H1 (cell line): ENCODE data around the gene INPP4B. TPM values are rescaled to one million over a fixed set of nuclear protein-coding genes. Genes with fewer than 3 reads are reported as not detected.

Source experiments
- CHD2 ChIP-seq: IDR thresholded peaks from 2 replicates; pipeline ENCODE4 v1.6.1; 2012; ENCODE audit warnings: low read length, improper control_type of control experiment
- E2F6 ChIP-seq: IDR thresholded peaks from 2 replicates; pipeline ENCODE4 v1.6.1; 2012; ENCODE audit warnings: inconsistent platforms
- HDAC2 ChIP-seq, 2 experiments: fragments of 300-600 bp in 1 of 2; sonication (generic) in 1 of 2; IDR thresholded peaks; 2 replicates each; pipeline ENCODE4 v1.6.1; 2011 to 2012; ENCODE audit warnings: low read depth in 2 of 2, low read length in 2 of 2, mild to moderate bottlenecking in 2 of 2, moderate library complexity in 2 of 2, borderline replicate concordance in 1 of 2, inconsistent platforms in 1 of 2
- JUN ChIP-seq: IDR thresholded peaks from 2 replicates; pipeline ENCODE4 v1.6.1; 2011; ENCODE audit warnings: low read depth, mild to moderate bottlenecking, improper control_type of control experiment, low read length
- KDM1A ChIP-seq: fragments of 200-600, 300-600 bp; sonication (generic); IDR thresholded peaks from 2 replicates; pipeline ENCODE4 v1.7.1; 2016; ENCODE audit warnings: mild to moderate bottlenecking, low read length, borderline replicate concordance
- TCF12 ChIP-seq: IDR thresholded peaks from 2 replicates; pipeline ENCODE4 v1.6.1; 2011; ENCODE audit warnings: low read depth, mild to moderate bottlenecking, low read length
- YY1 ChIP-seq: IDR thresholded peaks from 2 replicates; pipeline ENCODE4 v1.6.1; 2011; ENCODE audit warnings: low read depth, mild to moderate bottlenecking, low read length
- polyA plus RNA-seq, 7 experiments: library from polyadenylated mRNA; depleted of rRNA in 3 of 7; stranded (reverse) in 5 of 7; unstranded in 2 of 7; fragments of >200 nt in 5 of 7; fragments of 200-250 nt in 2 of 7; gene quantifications; 1 replicate in 5 of 7; 2 replicates in 1 of 7; 4 replicates in 1 of 7; pipeline versions ENCODE4 v1.2.1 to v1.2.3, GENCODE V29; 2011 to 2013; ENCODE audit warnings: missing spikeins in 2 of 7, mixed read lengths in 2 of 7
- total RNA-seq: library from RNA; stranded (reverse); fragmentation: NEBNext Ultra II Directional; extraction: Animal tissue kit (Norgen Biotek cat#: 25700); gene quantifications from 2 replicates; pipeline ENCODE4 v1.2.1, GENCODE V29; 2021

The INPP4B gene
- total and polyA plus RNA-seq, 2 of the 8 experiments (the other 6 are each of a cell fraction or from before 2014, with no cell fraction given) = 0.11 to 0.54 TPM

- TF ChIP-seq HDAC2 (IDR thresholded peaks at IDR 0.05; ENCODE audit: borderline replicate concordance in 1 of 2, low read depth in 2 of 2, low read length in 2 of 2) (no peak), TCF12 (no peak), CHD2 (no peak), JUN (no peak), E2F6 (no peak), YY1 (no peak), KDM1A (no peak)
Observed at GRCh38 chr4:142696334-142697122, 149.6 kb downstream of the INPP4B start (continued).
